ENCODE measurements around the gene APAF1.

DNA sequence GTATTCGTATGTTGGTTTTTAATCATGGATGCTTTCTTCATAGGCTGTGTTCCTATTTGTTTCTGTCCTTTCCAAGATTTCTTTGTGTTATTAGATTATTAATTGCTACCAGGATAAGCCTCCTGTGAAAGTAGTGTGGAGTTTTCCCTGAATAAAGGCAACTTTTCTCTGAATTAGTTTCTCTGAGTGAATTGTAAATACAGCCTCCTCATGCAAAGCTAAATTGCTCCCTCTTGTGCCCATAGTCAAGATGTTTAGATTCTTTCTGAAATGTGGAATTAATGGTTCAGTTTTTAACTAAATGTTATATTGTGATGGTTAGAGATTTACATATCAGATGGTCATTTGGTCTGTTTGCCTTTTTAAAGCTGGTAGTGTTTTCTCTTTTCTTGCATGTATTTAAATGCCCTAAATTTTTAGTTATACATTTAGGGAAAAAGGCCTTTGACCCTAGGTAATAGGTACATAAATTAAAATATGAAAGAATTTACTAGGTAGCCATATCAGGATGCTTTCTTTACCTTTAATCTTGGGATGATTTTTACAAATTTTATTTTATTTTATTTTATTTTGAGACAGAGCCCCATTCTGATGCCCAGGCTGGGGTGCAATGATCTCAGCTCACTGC lies 8.9 kb downstream of the APAF1 start:
- TF ChIP-seq POLR2AphosphoS5 (IDR thresholded peaks at IDR 0.05; ENCODE audit: low read depth, low read length) (no peak), POLR2A (IDR thresholded peaks at IDR 0.05; ENCODE audit: low read depth, low read length) (no peak), TAF1 (IDR thresholded peaks at IDR 0.05; ENCODE audit: borderline replicate concordance, low read depth, low read length) (no peak)
